GM23338 (cell line): ENCODE measurements around the gene CSRP2. TPM values are rescaled to one million over a fixed set of nuclear protein-coding genes. Genes with fewer than 3 reads are reported as not detected.

Source experiments
- ATAC-seq: fragments of 200-7000 bp; cut with Tn5 transposase; 3 replicates; pipeline ENCODE4 v1.9.1; 2020
- DNase-seq: peaks from one replicate; pipeline ENCODE4 v3.0.0-alpha.2; 2015; ENCODE audit warnings: low spot score
- H2AFZ ChIP-seq: fragments of 200-600 bp; sonication (generic); 2 replicates; pipeline ENCODE4 v1.8.0; 2016; ENCODE audit warnings: antibody characterized with exemption, mild to moderate bottlenecking, moderate library complexity
- H3F3A ChIP-seq: fragments of 200-600 bp; sonication (generic); replicated peaks from 2 replicates; pipeline ENCODE4 v1.8.0; 2017; ENCODE audit warnings: antibody characterized with exemption, mixed run types, low read depth
- H3K27ac ChIP-seq: fragments of 200-600 bp; sonication (generic); 2 replicates; pipeline ENCODE4 v1.6.1; 2016; ENCODE audit warnings: low read depth
- H3K27me3 ChIP-seq: fragments of 200-600 bp; sonication (generic); 2 replicates; pipeline ENCODE4 v1.8.0; 2016; ENCODE audit warnings: mild to moderate bottlenecking, mixed run types, moderate library complexity; ENCODE audit not compliant: insufficient read depth
- H3K36me3 ChIP-seq: fragments of 200-600 bp; sonication (generic); 2 replicates; pipeline ENCODE4 v1.8.0; 2016; ENCODE audit warnings: mild to moderate bottlenecking; ENCODE audit not compliant: insufficient read depth
- H3K4me1 ChIP-seq: fragments of 200-600 bp; sonication (generic); 2 replicates; pipeline ENCODE4 v1.8.0; 2016; ENCODE audit warnings: mild to moderate bottlenecking, moderate library complexity; ENCODE audit not compliant: insufficient read depth
- H3K4me2 ChIP-seq: fragments of 200-600 bp; sonication (generic); 2 replicates; pipeline ENCODE4 v1.7.1; 2017; ENCODE audit warnings: mixed run types
- H3K4me3 ChIP-seq: fragments of 200-600 bp; sonication (generic); 2 replicates; pipeline ENCODE4 v1.6.1; 2016; ENCODE audit warnings: mixed run types
- H3K79me2 ChIP-seq: fragments of 200-600 bp; sonication (generic); replicated peaks from 2 replicates; pipeline ENCODE4 v1.8.0; 2017; ENCODE audit warnings: mild to moderate bottlenecking; ENCODE audit not compliant: insufficient read depth
- H3K9me2 ChIP-seq: fragments of 200-600 bp; sonication (generic); 2 replicates; pipeline ENCODE4 v1.8.0; 2017; ENCODE audit not compliant: insufficient read depth
- H4K20me1 ChIP-seq: fragments of 200-600 bp; sonication (generic); replicated peaks from 2 replicates; pipeline ENCODE4 v1.8.0; 2017; ENCODE audit warnings: mild to moderate bottlenecking; ENCODE audit not compliant: insufficient read depth
- H3K27ac Mint-ChIP-seq: 2 replicates; pipeline ENCODE4 v1.8.0; 2020; ENCODE audit warnings: inconsistent platforms, mild to moderate bottlenecking, moderate library complexity, mixed read lengths
- H3K27me3 Mint-ChIP-seq: 3 replicates; pipeline ENCODE4 v1.8.0; 2022; ENCODE audit warnings: low read depth, mild to moderate bottlenecking, moderate library complexity, mixed read lengths, inconsistent platforms; ENCODE audit not compliant: insufficient read depth, poor library complexity
- H3K36me3 Mint-ChIP-seq: 3 replicates; pipeline ENCODE4 v1.8.0; 2021; ENCODE audit warnings: low read depth, mild to moderate bottlenecking, inconsistent platforms, moderate library complexity, mixed read lengths
- H3K4me1 Mint-ChIP-seq: 3 replicates; pipeline ENCODE4 v1.8.0; 2020; ENCODE audit warnings: mild to moderate bottlenecking, inconsistent platforms, mixed read lengths
- H3K4me3 Mint-ChIP-seq: 3 replicates; pipeline ENCODE4 v1.8.0; 2021; ENCODE audit warnings: moderate library complexity, mild to moderate bottlenecking, inconsistent platforms, mixed read lengths
- H3K9me3 Mint-ChIP-seq: 3 replicates; pipeline ENCODE4 v1.8.0; 2020; ENCODE audit warnings: moderate library complexity, mild to moderate bottlenecking, inconsistent platforms, mixed read lengths
- CREB1 ChIP-seq: fragments of 250-450 bp; sonication (Bioruptor Pico); IDR thresholded peaks from 2 replicates; pipeline ENCODE4 v1.5.0; 2020; ENCODE audit warnings: low read depth, mild to moderate bottlenecking, moderate library complexity
- ETS1 ChIP-seq: IDR thresholded peaks from 2 replicates; pipeline ENCODE4 v1.6.1; 2016; ENCODE audit warnings: antibody characterized with exemption
- EZH2 ChIP-seq: fragments of 200-600 bp; sonication (generic); IDR thresholded peaks from one replicate; pipeline ENCODE4 v1.8.0; 2017; ENCODE audit warnings: antibody characterized with exemption, mild to moderate bottlenecking, low read depth; ENCODE audit not compliant: unreplicated experiment
- EZH2phosphoT487 ChIP-seq: fragments of 200-600 bp; sonication (generic); IDR thresholded peaks from one replicate; pipeline ENCODE4 v1.8.1; 2018; ENCODE audit warnings: antibody characterized with exemption; ENCODE audit not compliant: unreplicated experiment
- JUNB ChIP-seq: IDR thresholded peaks from one replicate; pipeline ENCODE4 v1.6.1; 2016; ENCODE audit warnings: antibody characterized with exemption; ENCODE audit not compliant: unreplicated experiment
- NANOG ChIP-seq: IDR thresholded peaks from 2 replicates; pipeline ENCODE4 v1.6.1; 2016; ENCODE audit warnings: antibody characterized with exemption, borderline replicate concordance
- ZNF462 ChIP-seq: fragments of 250-450 bp; sonication (Bioruptor Pico); IDR thresholded peaks from 2 replicates; pipeline ENCODE4 v1.5.0; 2020; ENCODE audit warnings: mild to moderate bottlenecking, moderate library complexity
- polyA plus RNA-seq: library from polyadenylated mRNA; unstranded; fragments of >200 nt; fragmentation: Nextera tagmentation; extraction: Ambion mirVana; gene quantifications from 2 replicates; pipeline ENCODE4 v1.2.1, GENCODE V29; 2016
- total RNA-seq: library from RNA; depleted of rRNA; stranded (reverse); fragments of >200 nt; shearing (Covaris generic); gene quantifications from 2 replicates; pipeline ENCODE4 v1.2.3, GENCODE V29; 2014

The CSRP2 gene
- total and polyA plus RNA-seq, 2 experiments from 2014 or later, result 166 to 315 TPM

GRCh38 chr12:76848132-76848531, 30.7 kb downstream of the CSRP2 start (continued):
- no peak for TF ChIP-seq ZNF462 (CRISPR knock-in tag)
- TF ChIP-seq ETS1, result no peak

GRCh38 chr12:76847260-76847659, 31.6 kb downstream of the CSRP2 start:
- no peaks in the 10 kb centered on the region for H3K36me3 ChIP-seq
- H3K4me2 ChIP-seq, result no peak overlapping the region
- H3K27me3 ChIP-seq, result no peaks in the 10 kb centered on the region
- no peak overlapping the region for H3K27ac Mint-ChIP-seq
- no peak overlapping the region for H2AFZ ChIP-seq
- H3K27ac ChIP-seq, result no peak overlapping the region
- no peaks in the 10 kb centered on the region for H4K20me1 ChIP-seq
- ATAC-seq (no peak), DNase-seq (no peak)
- no peak overlapping the region for H3K4me3 ChIP-seq
- no peak overlapping the region for H3K4me3 Mint-ChIP-seq
- no peaks in the 10 kb centered on the region for H3K9me3 Mint-ChIP-seq
- peaks cover 11% of the 10 kb centered on the region; the same call in 2 of the 3 replicates for H3K36me3 Mint-ChIP-seq
- no peaks in the 10 kb centered on the region for H3F3A ChIP-seq
- H3K4me1 Mint-ChIP-seq, result no peaks in the 10 kb centered on the region
- H3K79me2 ChIP-seq, result no peaks in the 10 kb centered on the region
- H3K9me2 ChIP-seq, result no peaks in the 10 kb centered on the region
- no peaks in the 10 kb centered on the region for H3K27me3 Mint-ChIP-seq
- H3K4me1 ChIP-seq, result no peaks in the 10 kb centered on the region
- TF ChIP-seq ZNF462 (CRISPR knock-in tag) (no peak), ETS1 (no peak), EZH2 (no peak), EZH2phosphoT487 (no peak), CREB1 (CRISPR knock-in tag) (no peak), JUNB (no peak), NANOG (no peak)
